RWPE2 (cell line): Measurements from ENCODE around the gene SPATA4.

Source experiments
- ATAC-seq: fragments of 200-7000 bp; cut with Tn5 transposase; 3 replicates; pipeline ENCODE4 v1.9.1; 2021; ENCODE audit warnings: low read depth
- DNase-seq: peaks from one replicate; pipeline ENCODE4 v3.0.0-alpha.2; 2020; ENCODE audit warnings: low spot score
- H3K27ac ChIP-seq: fragments of 450-650 bp; 2 replicates; pipeline ENCODE4 v1.5.1; 2017; ENCODE audit warnings: mild to moderate bottlenecking; ENCODE audit not compliant: poor library complexity, severe bottlenecking
- H3K27me3 ChIP-seq: fragments of 250-450 bp; sonication (Bioruptor Pico); 2 replicates; pipeline ENCODE4 v1.5.1; 2021; ENCODE audit warnings: mild to moderate bottlenecking, moderate library complexity; ENCODE audit not compliant: insufficient read depth, poor library complexity, severe bottlenecking
- H3K36me3 ChIP-seq: fragments of 250-450 bp; sonication (Bioruptor Pico); 2 replicates; pipeline ENCODE4 v1.5.1; 2020; ENCODE audit warnings: low read depth, mild to moderate bottlenecking, moderate library complexity
- H3K4me1 ChIP-seq: fragments of 250-450 bp; sonication (Bioruptor Pico); 2 replicates; pipeline ENCODE4 v1.5.1; 2021; ENCODE audit warnings: mild to moderate bottlenecking, moderate library complexity; ENCODE audit not compliant: insufficient read depth, poor library complexity, severe bottlenecking
- H3K4me3 ChIP-seq: fragments of 250-450 bp; sonication (Bioruptor Pico); 2 replicates; pipeline ENCODE4 v1.5.1; 2021; ENCODE audit warnings: mild to moderate bottlenecking, moderate library complexity; ENCODE audit not compliant: severe bottlenecking
- H3K9me3 ChIP-seq: fragments of 250-450 bp; sonication (Bioruptor Pico); 2 replicates; pipeline ENCODE4 v1.5.1; 2021; ENCODE audit warnings: mild to moderate bottlenecking, moderate library complexity; ENCODE audit not compliant: severe bottlenecking
- CTCF ChIP-seq: fragments of 450-650 bp; IDR thresholded peaks from one replicate; pipeline ENCODE4 v1.5.1; 2017; ENCODE audit warnings: mild to moderate bottlenecking, moderate library complexity; ENCODE audit not compliant: poor library complexity, severe bottlenecking

Gene SPATA4

DNA sequence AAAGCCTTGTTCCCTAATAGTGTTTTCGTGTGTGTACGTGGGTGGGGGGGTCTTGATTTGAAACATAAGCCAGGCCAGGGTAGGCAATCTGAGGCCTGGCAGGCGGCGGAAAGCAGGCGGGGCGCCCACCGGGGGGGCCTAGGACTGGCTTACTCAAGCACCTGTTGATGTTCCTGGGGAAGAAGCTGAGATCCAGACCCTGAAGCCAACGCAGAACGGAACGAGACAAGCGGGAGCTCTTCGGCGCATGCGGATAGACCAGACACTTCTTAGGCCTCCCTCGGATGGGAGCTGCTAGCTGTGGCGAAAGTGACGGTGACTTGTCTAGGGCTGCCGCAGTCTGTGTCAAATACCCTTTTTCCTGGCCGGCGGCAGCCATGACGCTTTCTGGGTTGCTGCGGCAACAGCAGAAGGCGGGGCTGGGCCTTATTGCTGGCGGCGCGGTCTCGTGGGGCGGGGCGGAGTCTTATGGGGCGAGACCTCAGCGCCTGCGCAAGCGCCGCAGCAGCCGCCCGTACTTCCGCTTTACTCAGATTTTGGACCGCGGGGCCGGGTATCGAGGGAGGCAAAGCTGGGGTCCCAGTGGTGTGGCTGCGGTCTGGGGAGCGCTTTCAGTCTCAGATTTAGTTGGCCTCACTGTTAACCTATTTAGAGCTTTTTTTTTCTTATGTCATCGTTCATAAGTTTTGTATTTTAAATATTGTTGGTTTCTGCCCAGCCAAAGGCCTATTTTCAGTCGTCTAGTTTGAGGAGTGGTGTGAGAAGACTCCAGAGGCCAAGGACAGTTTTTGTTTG, at the start of gene SPATA4:
Gene SPATA4 (minus strand): TSS at position 402 of the 795 bp plus-strand sequence. CDS start 23 bp downstream, at position 379.
- no peak for TF ChIP-seq CTCF
- H3K4me1 ChIP-seq, result peaks cover 32% of the 10 kb centered on the region
- H3K27ac ChIP-seq, result peak within 1 kb of the TSS; percentile 90
- peak; percentile 88 for DNase-seq
- peak within 1 kb of the TSS; percentile 35 for H3K4me3 ChIP-seq
- H3K36me3 ChIP-seq, result no peaks in the 10 kb centered on the region
- peak; percentile 78 for ATAC-seq
- H3K9me3 ChIP-seq, result no peaks in the 10 kb centered on the region
- H3K27me3 ChIP-seq, result no peaks in the 10 kb centered on the region

DNA sequence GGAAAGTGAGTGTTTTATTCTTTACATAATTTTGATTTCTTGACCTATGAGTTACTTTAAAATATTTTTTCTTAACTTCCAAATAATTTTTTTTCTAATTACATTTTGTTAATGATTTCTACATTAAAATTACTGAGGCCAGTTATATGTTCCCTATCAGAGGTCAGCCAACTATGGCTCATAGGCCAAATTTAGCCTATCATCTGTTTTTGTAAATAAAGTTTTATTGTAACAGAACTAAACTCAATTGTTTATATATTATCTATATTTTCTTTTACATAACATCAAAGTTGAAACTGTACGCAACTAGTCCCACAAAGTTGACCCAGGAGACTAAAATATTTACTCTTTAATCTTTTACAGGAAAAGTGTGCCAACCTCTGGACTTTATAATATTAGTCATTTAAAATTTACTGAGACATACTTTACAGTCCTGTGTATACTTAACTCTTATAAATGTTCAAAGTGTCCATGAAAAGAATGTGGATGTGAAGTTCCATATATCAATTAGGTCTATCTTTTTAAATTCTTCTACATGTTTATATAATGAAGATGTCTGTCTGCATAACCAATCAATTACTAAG, 47.5 kb upstream of the SPATA4 start:
- no peaks in the 10 kb centered on the region for H3K4me1 ChIP-seq
- ATAC-seq (no peak), DNase-seq (no peak)
- H3K9me3 ChIP-seq, result no peaks in the 10 kb centered on the region
- no peak for TF ChIP-seq CTCF
- H3K4me3 ChIP-seq, result no peak overlapping the region
- H3K36me3 ChIP-seq, result no peaks in the 10 kb centered on the region
- H3K27me3 ChIP-seq, result no peaks in the 10 kb centered on the region
- H3K27ac ChIP-seq, result no peak overlapping the region

- Histone ChIP-seq H3K27ac (no peak overlapping the region), H3K27me3 (no peaks in the 10 kb centered on the region), H3K4me3 (no peak overlapping the region), H3K36me3 (no peaks in the 10 kb centered on the region), H3K4me1 (no peaks in the 10 kb centered on the region), H3K9me3 (no peaks in the 10 kb centered on the region)
- ATAC-seq, result no peak
- TF ChIP-seq CTCF, result no peak
- DNase-seq, result no peak
Observed at GRCh38 chr4:176241703-176242102, 46.3 kb upstream of the SPATA4 start.

GRCh38 chr4:176238826-176239225, 43.4 kb upstream of the SPATA4 start:
- H3K27me3 ChIP-seq, result no peaks in the 10 kb centered on the region
- no peaks in the 10 kb centered on the region for H3K36me3 ChIP-seq
- no peaks in the 10 kb centered on the region for H3K9me3 ChIP-seq
- ATAC-seq, result no peak; the same call in 2 of the 3 replicates
- H3K4me1 ChIP-seq, result no peaks in the 10 kb centered on the region
- H3K4me3 ChIP-seq, result no peak overlapping the region
- TF ChIP-seq CTCF, result no peak
- no peak for DNase-seq
- no peak overlapping the region for H3K27ac ChIP-seq

DNA sequence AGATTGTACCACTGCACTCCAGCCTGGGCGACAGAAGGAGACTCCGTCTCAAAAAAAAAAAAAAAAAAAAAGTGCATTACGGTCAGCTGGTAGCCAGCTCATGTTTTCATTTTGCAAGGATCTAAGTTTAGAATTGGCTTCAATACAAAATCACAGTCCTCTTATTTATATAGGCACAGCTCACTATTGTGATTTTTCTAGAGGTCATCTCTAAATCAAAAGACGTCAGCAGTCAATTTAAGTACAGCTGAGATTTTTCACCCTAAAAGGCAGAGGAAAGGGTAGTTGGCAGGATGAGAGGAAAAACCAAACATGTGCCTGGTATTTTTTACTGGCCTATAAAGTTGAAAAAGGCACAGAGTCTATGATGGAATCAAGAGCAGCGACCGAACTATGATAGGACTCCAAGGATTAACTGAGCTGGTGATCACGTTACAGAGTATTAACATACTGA, 42.8 kb upstream of the SPATA4 start:
- ATAC-seq, result no peak
- no peaks in the 10 kb centered on the region for H3K27me3 ChIP-seq
- DNase-seq, result no peak
- H3K9me3 ChIP-seq, result no peaks in the 10 kb centered on the region
- H3K4me3 ChIP-seq, result no peak overlapping the region
- no peaks in the 10 kb centered on the region for H3K4me1 ChIP-seq
- no peak for TF ChIP-seq CTCF
- no peak overlapping the region for H3K27ac ChIP-seq
- no peaks in the 10 kb centered on the region for H3K36me3 ChIP-seq
